Erythroblast (primary cell): ENCODE measurements around the gene RERE.

Experiments
- GATA1 ChIP-seq: IDR thresholded peaks from 2 replicates; pipeline ENCODE4 v1.6.1; 2011; ENCODE audit warnings: low read depth, mild to moderate bottlenecking, control low read depth, low read length, moderate library complexity
- POLR2A ChIP-seq: IDR thresholded peaks from 2 replicates; pipeline ENCODE4 v1.6.1; 2011; ENCODE audit warnings: mild to moderate bottlenecking, low read length

DNA sequence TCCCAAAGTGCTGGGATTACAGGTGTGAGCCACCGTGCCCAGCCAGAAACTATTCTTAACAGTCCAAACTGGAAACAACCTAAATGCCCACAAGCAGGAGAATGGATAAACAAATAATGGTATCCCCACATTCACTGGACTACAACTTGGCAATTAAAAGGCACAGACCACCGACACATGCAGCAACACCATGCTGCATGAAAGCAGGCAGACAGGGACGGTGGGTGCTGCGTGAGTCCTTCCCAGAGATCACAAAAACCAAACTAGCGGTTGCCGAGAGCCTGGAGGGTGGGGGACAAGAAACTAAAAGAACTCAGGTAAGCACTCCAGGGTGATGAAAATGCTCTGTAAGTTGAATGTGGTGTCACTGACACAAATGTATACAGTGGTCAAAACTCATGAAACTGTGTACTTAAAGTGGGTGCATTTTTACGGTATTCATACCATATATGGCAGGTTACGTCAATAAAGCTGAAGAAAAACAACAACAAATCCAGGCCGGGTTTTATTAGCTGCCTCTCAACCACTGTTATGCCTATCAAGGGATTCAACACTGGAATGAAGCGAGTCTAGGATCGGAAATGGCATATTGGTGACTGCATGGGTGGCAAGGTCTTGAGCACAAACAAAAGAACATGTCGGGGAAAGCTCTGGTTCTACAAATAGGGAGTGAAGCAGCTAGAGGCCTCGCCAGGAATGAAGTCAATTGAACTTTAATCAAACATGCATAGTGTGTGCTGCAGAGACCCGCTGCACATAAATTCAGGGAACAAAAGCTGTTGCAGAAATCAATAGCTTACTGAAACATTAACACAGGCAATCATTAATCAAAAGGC is 447.2 kb downstream of the RERE start:
- TF ChIP-seq POLR2A = no peak
- no peak for TF ChIP-seq GATA1
